ENCODE measurements around the gene BLMH.

DNA sequence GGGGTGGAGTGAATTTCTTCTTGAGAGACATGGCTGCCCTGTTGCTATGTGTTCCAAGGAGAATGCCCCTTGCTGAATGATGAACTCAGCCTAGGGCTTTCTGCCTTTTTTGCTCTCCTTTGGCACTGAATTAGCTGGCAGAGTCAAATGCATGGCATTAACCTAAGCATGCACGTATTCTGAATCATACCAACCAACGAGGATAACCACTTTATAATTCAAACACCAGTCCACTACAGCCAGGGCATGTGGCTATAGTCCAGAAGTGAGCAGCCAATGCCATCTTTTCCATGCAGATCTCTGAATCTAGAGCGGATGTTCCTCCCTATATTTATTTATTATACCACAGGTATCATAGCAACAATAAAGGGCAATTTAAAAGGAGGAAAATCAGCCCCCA is 26.4 kb upstream of the BLMH start:
- TF ChIP-seq, protein P1, sequence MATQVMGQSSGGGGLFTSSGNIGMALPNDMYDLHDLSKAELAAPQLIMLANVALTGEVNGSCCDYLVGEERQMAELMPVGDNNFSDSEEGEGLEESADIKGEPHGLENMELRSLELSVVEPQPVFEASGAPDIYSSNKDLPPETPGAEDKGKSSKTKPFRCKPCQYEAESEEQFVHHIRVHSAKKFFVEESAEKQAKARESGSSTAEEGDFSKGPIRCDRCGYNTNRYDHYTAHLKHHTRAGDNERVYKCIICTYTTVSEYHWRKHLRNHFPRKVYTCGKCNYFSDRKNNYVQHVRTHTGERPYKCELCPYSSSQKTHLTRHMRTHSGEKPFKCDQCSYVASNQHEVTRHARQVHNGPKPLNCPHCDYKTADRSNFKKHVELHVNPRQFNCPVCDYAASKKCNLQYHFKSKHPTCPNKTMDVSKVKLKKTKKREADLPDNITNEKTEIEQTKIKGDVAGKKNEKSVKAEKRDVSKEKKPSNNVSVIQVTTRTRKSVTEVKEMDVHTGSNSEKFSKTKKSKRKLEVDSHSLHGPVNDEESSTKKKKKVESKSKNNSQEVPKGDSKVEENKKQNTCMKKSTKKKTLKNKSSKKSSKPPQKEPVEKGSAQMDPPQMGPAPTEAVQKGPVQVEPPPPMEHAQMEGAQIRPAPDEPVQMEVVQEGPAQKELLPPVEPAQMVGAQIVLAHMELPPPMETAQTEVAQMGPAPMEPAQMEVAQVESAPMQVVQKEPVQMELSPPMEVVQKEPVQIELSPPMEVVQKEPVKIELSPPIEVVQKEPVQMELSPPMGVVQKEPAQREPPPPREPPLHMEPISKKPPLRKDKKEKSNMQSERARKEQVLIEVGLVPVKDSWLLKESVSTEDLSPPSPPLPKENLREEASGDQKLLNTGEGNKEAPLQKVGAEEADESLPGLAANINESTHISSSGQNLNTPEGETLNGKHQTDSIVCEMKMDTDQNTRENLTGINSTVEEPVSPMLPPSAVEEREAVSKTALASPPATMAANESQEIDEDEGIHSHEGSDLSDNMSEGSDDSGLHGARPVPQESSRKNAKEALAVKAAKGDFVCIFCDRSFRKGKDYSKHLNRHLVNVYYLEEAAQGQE (IDR thresholded peaks at IDR 0.05; ENCODE audit: insufficient read depth in 1 of 2, low read depth in 2 of 2, low read length in 2 of 2): no peak
- TF ChIP-seq TAF1 (IDR thresholded peaks at IDR 0.05; ENCODE audit: borderline replicate concordance, insufficient read depth, low read length) (no peak), POLR2AphosphoS5 (IDR thresholded peaks at IDR 0.05; ENCODE audit: low read depth, low read length) (no peak), SIN3A (IDR thresholded peaks at IDR 0.05; ENCODE audit: borderline replicate concordance, insufficient read depth, low read length) (no peak)

Measured in PFSK-1 (cell line).